OCI-LY1 (cell line): ENCODE results near the gene SFXN1.

Experiments
- EZH2 ChIP-seq: fragments of 200-600 bp; sonication (generic), shearing (Covaris generic); IDR thresholded peaks from 2 replicates; pipeline ENCODE4 v1.8.0; 2017; ENCODE audit warnings: borderline replicate concordance, mixed run types, mild to moderate bottlenecking, antibody characterized with exemption, low read length, moderate library complexity, mixed read lengths
- TF ChIP-seq, protein P1 (sequence below): fragments of 200-600 bp; sonication (generic), shearing (Covaris generic); IDR thresholded peaks from 2 replicates; pipeline ENCODE4 v1.5.1; 2017; ENCODE audit warnings: mild to moderate bottlenecking, antibody characterized with exemption, low read length, moderate library complexity, mixed read lengths

DNA sequence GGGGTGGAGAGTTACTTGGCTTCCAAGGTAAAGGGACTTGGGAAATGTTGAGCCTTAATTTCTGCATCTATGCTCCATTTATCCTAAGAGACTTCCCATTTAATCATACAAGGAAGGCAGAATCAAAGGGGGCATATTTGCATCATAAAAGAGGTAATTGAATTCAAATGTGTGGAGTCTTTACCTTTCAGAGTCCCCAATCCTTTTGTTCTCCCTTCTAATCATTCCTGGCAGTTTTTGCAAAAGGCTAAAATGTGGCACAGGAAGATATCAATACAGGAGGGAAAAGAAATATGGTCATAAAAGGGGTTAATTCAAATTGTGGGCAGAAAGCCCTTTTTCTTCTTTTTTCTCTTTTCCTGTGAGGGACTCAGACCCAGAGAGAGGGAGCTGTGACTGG lies 69.5 kb downstream of the SFXN1 start:
- TF ChIP-seq, protein P1, sequence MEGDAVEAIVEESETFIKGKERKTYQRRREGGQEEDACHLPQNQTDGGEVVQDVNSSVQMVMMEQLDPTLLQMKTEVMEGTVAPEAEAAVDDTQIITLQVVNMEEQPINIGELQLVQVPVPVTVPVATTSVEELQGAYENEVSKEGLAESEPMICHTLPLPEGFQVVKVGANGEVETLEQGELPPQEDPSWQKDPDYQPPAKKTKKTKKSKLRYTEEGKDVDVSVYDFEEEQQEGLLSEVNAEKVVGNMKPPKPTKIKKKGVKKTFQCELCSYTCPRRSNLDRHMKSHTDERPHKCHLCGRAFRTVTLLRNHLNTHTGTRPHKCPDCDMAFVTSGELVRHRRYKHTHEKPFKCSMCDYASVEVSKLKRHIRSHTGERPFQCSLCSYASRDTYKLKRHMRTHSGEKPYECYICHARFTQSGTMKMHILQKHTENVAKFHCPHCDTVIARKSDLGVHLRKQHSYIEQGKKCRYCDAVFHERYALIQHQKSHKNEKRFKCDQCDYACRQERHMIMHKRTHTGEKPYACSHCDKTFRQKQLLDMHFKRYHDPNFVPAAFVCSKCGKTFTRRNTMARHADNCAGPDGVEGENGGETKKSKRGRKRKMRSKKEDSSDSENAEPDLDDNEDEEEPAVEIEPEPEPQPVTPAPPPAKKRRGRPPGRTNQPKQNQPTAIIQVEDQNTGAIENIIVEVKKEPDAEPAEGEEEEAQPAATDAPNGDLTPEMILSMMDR = no peak
- TF ChIP-seq EZH2 = no peak
